NAMALWA (cell line): Measurements from ENCODE around the gene DIDO1.
"Not testable (repeated sequence)": the region's sequence is repeated elsewhere in the genome, so short reads cannot be mapped to it uniquely, and the experiment has no call there.

Experiments
- DNase-seq: peaks from one replicate; pipeline ENCODE4 v3.0.0-alpha.2; 2015; ENCODE audit warnings: low spot score

The DIDO1 gene

DNA sequence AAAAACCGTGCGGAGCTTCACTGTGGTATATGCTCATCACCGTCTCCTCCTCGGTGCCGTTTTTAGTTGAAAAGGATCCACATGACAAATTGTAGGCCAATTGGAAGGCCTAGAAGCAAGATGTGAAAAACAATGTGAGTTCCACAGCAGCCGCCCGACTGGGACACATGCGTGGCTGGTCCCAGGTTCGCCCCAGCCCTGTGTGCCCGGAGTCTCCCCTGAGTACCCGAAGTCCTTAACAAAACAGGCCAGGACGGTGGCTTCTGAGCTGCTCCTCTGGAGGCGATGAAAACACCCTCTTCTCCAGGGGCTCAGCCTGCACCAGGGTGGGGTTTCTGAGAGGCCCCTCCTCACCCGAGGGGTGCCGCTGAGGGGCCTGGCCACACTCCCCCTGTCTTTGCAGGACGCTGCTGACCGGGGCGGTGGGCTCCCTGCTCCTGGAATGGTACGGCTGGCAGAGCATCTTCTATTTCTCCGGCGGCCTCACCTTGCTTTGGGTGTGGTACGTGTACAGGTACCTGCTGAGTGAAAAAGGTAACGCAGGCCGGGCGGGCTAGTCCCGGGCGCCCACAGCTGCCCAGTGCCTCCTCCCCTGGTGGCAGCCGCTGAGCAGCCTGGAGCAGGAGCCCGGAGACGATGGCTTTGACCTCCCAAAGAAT, 36.0 kb upstream of the DIDO1 start:
- no peak for DNase-seq

DNA sequence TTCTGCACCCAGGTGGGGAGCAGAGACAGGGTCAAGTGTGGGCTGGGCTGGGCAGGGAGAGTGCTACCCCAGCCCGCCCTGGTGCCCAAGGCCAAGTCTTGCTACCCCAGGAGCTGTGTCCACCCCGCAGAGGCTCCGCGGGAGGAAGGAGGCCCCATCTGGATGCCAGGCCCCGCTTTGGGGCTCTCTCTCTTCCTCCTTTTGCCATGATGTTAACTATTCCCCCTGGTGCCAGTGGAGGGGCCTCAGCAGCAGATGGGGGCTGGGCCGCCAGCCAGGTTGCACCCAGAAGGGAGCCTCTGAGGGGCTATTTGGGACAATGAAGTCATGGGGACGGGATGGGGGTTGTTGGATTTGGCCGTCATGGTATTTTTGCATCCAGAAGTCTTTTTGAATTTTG, 35.5 kb upstream of the DIDO1 start:
- no peak for DNase-seq

DNA sequence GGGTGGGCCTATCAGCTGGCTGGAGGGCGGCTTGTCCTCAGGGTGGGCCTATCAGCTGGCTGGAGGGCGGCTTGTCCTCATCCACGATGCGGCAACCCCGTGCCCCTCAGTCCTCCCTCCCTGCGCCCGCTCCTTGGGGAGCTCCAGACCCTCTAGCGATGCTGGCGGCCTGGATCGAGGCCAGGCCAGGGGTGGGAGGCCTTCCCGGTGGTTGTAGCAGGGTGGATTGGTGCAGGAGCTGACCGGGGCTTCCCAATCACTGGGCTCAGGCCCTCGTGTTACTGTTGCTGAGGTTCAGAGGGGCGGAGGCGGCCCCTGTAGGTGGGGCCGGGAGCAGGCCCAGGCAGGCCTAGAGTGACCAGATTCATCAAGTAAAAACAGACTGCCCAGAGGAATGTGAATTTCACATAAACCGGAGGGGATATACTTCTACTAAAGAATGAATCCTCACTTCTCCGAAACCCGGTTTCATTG, 35.0 kb upstream of the DIDO1 start:
- no peak for DNase-seq

DNA sequence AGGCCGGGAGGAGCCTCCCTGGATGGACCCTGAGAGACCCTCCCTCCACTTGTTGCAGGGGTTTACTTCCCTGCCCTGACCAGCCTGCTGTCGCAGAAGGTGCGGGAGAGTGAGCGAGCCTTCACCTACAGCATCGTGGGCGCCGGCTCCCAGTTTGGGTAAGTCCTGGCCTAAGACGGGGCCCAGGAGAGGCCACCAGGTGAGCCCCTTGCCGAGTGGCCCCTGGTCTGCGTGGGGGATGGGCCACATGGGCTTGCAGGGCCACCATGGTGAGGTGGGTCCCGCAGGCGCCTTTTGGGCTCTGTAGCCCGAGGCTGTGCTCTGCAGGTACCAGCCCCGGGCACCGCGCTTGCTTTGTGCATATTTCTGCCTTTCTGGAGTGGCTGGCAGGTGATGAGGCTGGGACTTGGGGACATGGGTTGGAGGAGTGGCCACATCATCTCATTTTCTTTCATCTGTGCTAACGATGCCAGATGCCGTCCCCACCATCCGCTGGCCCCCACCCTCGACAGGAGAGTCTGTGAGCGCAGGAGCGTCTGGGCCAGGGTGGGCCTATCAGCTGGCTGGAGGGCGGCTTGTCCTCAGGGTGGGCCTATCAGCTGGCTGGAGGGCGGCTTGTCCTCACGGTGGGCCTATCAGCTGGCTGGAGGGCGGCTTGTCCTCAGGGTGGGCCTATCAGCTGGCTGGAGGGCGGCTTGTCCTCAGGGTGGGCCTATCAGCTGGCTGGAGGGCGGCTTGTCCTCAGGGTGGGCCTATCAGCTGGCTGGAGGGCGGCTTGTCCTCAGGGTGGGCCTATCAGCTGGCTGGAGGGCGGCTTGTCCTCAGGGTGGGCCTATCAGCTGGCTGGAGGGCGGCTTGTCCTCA, 34.4 kb upstream of the DIDO1 start:
- DNase-seq, result not testable (repeated sequence)

DNA sequence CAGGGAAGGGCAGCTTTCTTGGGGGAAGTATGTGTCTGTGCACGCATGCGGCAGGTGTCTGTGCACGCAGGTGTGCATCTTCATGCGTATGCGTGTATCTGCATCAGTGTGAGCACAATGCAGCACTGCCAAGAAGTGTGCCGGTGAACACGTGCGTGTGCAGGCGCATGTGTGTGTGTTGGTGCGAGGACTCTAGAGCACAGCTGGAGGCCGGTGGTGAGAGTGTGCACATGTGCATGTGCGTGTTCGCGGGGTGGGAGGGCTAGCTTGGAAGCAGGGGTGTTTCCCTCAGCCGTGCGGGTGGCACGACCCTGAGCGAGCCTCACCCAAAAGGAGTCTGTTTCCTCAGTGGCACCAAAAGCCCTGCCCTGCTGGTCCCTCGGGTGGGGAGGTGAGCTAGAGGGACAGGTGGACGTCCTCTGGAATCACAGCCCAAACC, 33.7 kb upstream of the DIDO1 start:
- no peak for DNase-seq

DNA sequence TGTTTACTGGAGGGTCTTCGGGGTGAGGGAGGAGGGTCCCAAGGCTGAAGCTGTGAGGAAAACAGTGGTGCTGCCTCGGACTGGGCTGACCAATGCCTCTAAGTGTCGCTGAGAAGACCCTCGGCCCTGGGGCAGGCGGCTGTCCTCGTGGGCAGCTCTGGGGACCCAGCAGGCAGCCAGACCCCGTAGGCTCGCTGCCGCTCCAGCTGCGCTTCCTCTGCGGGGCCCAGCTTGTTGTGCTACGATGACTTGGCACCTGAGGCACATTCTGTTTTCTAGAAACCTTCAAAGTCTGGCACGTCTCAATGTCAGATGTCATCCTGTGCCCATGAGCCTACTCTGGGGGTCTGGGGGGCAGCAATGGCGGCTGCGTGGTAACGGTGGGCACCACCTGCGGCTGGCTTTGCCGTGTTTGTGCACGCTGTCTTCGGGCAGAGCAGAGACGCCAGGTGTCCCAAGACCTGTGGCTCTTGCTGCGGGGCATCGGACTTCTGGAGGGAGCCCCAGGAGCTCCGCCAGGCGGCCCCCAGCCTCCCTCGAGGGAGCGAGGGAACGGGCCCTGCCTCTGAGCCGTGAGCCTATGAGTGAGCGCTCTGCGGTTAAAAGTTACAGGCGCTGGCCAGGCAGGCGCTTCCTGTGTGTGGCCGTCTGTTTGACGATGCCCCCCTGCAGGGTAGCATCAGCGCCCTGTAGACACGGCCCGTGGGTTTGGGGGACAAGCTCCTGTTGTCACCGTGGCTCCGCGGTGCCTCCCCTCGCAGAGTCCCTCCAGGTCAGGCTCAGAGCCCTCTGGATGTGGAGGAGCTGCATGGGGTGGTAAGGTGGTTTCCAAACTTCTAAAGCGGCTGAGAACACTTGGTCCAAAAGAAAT, 33.0 kb upstream of the DIDO1 start:
- no peak for DNase-seq

DNA sequence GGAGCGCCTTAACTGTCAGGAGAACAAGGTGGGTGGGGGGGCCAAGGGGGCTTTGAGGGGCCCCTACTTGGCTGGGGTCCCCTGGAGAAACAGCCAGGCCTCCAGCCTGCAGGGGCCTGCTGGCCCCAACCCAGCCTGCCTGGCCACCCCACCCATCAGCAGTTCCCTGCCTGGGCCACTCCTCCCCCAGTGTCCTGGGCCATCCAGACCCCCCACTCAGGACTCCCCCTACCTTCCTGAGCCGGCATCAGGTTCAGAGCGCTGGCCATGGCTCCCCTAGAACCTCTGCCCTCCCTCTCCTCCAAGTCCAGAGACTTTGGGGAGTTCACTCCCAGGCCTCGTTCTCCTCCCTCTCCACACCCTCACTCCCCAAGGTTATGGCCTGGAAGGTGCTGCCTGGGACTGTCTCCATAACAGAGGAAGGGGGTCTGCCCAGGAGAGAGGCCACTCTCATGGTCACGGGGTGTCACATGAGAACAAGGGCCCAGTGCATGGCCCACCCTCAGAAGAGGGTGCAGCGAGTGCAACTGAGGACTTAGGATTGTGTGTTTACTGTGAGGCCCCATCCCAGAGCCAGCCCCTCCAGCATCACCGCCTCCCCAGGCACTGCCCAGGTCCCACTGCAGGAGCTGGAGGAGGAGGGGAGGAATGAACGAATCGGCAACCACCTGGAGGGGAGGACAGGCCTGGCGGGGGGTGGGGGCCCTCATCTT, 32.2 kb upstream of the DIDO1 start:
- no peak for DNase-seq

DNA sequence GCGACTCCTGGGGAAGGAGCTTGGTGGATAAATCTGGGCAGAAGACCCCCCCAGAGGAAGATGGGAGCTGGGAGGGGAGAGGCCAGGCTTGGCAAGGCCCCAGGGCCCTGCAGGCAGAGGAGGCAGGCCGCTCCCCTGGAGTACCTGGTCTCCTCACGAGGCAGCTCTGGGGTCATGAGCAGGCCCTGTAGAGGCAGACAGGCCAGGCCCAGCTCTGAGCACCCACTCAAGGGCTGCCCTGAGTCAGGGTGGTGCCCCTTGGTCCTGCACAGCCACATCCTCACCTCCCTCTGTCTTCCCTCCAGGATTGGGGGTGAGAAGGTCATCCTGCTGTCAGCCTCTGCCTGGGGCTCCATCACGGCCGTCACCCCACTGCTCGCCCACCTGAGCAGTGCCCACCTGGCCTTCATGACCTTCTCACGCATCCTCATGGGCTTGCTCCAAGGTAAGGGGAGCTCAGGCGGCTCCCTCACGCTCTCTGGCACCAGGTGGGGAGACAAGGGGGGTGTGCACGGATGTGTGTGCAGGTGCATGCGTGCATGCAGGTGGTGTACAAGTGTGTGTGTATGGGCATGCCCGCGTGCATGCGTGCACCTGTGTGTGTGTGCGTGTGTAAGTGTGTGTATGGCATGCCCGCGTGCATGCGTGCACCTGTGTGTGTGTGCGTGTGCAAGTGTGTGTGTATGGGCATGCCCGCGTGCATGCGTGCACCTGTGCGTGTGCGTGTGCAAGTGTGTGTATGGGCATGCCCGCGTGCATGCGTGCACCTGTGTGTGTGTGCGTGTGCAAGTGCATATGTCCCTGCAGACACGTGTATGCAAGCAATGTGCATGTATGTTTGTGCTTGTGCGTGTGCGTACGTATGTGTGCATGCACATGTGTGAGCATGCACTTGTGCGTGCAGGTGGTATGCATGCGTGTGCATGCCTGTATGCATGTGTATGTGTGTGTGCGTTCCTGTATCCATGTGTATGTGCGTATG, 31.1 kb upstream of the DIDO1 start:
- no peak for DNase-seq

DNA sequence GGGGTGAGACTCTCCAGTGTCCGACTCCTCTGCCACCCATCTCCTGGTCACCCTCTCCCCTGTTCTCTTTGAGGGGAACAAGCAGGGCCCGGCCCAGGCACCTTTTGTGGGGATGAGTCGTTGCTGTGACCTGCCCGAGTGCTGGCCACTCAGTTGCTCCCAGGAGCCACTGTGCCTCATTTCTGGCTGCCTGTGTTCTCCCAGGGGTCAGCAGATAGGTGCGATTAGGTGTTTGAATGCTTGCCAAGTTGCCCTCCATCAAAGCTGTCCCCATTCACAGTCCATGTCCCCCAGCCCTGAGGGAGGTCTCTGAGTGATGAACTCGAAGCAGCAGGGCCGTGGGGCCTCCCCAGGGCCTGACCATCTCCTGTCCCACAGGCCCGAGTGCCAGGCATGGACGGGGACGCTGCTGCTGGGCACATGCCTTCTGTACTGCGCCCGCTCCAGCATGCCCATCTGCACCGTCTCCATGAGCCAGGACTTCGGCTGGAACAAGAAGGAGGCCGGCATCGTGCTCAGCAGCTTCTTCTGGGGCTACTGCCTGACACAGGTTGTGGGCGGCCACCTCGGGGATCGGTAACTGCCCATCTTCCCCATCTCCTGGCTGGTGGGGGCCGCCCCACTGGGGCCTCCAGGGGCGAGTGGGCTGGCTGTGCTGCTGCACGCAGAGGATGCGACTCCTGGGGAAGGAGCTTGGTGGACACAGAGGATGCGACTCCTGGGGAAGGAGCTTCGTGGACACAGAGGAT, 30.3 kb upstream of the DIDO1 start:
- DNase-seq, result no peak

DNA sequence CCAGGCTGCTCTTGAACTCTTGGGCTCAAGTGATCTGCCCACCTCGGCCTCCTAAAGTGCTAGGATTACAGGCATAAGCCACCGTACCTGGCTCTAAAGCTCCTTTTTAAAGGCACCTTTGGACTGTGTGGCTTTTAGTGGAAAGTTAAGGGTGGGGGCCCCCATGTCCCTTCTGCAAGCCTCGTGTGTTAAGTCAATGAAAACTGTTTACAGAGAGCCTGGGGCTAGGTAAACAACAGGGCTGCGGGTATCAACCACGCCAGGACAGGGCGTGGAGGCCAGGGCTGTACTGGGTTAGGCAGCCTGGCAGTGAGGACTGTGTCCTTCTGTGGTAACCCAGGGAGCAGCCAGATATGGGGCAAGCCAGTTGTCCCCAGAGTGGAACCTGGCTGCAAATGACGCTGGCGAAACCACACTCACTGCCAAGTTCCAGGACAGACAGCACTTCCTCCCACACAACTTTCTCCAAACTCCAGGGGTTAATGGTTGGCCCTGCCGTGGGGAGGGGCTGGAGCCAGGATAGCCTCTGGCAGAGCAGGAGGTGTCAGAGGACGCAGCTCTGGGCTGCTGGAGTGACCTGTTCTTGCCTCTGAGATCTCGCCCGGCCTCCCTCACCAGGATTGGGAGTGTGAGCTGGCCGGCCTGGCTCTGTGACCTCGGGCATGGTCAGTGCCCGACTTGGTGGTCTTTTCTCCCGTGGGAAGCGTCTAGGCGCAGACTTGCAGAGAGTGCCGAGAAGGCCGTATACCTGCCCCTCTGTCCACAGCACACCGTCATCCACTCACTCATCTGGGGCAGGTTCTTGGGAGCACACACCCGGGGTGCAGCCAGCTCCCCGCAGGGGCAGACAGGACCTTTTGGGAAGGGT, 29.4 kb upstream of the DIDO1 start:
- DNase-seq, result no peak

DNA sequence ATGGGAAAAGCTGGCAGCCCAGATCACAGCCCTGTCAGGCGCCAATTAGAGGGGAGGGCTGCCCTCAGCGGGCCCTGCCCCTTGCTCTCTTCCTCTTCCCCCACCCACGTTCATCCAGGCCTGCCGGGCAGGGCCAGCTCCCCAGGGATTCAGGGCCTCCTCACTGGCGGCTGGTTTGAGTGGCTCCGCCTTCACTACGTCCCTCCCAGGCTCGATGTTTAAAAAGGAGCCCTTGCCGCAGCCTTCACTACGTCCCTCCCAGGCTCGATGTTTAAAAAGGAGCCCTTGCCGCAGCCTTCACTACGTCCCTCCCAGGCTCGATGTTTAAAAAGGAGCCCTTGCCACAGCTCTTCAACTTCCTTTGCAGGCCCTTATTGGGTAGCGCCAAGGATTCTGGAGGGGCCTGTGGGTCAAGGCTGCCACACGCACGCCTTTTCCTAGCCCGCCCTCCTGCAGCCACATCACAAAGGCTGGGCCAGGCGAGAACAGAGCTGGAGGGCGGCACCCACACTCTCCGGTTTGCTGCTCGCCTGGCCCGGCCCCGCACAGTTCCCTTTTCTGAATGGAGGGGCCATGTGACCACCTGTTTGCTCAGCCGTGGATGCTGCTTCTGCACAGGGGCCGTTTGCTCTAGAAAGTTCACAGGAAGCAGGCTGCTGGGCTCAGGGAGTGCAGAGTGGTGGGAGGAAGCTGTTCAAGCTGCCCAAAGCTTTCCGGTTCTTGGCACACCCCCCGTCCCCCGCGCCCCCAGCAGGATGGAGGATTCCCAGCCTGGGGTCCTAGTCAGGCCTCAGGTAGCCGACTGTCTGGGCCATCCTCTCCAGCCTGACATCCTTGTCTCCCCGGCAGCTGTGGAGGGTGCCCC, 27.8 kb upstream of the DIDO1 start:
- DNase-seq, result peak; percentile 96

DNA sequence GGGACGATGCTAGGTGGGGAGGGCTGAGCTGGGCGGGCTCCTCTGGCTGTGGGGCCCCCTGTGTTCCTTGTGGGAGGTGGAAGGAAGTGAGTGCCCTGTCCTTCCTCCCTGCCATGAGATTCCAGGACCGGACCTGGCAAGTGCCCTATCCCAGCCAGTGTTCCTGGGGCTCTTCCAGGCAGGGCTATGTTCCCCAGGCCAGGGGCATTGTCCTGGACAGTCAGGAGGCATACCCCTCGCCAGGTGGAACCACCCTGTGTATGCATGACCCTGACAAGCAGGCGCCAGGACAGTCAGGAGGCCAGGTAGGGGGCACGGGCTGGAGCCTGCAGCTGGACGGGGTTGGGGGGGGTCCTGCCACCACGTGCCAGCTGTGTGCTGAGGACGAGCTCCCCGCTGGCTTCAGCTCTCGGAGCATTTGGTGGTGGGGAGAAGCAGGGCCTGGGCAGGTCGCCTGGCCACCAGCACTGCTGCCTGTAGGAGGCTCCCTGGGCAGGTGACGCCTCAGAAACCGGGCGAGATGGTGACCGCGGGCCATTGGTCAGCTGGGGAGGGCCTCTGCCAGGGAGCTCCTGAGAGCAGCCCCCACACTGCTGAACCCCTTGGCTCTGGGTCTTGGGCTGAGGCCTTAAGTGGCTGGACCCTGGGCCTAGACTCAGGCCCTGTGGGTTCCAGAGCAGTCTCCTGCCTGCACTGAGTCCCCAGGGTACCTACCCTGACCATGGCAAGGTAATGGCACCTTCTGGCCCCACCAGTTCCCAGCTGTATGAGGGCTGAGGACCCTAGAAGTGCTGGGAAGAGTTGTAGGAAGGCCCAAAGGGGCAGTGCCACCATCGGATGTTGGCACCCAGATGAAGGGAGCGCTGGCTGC, 26.9 kb upstream of the DIDO1 start:
- DNase-seq, result peak; percentile 57

DNA sequence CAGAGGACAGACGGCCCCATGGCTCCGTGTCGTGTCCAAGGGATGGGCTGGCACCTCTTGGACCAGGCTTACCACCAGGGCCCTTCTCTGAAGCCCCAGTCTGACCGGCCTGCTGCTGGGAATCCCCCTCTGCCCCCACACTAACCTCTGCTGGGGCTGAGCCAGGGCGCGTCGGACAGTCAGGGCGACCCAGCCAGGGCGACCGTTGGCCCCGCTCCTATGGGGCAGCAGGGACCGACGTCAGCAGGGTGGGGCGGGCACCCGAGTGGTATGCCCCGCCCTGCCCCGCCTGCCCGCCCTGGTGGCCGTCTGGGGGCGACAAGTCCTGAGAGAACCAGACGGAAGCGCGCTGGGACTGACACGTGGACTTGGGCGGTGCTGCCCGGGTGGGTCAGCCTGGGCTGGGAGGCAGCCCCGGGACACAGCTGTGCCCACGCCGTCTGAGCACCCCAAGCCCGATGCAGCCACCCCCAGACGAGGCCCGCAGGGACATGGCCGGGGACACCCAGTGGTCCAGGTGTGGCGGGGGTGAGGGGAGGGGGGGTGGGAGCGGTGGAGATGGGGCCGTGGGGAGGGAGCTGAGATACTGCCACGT, 26.2 kb upstream of the DIDO1 start, which contains the start of gene SLC17A9:
SLC17A9 (plus strand) TSS at position 337 of the 595 bp plus-strand sequence; CDS start at position 459, 122 bp downstream.
- peak; percentile 87 for DNase-seq

DNA sequence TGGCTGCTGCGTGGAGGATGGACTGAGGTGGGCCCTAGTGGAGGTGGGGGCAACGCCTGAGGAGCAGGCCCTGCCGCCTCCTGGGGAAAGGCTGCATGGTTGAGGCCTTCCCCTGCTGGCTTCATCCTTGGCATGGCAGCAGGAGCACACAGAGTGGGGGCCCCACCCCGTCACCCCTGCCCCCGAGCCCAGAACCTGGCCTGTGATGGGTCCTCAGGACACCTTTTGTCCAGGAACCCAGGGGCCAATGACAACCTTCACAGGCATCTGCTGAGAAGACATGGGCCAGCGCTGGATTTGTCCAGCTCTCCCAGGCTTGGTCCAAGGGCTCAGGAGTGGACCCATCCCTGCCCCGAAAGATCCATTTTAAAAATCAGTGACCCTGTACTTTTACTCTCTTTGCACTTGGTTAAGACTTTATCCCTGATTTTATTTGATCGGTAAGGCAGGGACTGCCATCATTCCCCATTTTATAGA, 25.6 kb upstream of the DIDO1 start:
- no peak for DNase-seq

DNA sequence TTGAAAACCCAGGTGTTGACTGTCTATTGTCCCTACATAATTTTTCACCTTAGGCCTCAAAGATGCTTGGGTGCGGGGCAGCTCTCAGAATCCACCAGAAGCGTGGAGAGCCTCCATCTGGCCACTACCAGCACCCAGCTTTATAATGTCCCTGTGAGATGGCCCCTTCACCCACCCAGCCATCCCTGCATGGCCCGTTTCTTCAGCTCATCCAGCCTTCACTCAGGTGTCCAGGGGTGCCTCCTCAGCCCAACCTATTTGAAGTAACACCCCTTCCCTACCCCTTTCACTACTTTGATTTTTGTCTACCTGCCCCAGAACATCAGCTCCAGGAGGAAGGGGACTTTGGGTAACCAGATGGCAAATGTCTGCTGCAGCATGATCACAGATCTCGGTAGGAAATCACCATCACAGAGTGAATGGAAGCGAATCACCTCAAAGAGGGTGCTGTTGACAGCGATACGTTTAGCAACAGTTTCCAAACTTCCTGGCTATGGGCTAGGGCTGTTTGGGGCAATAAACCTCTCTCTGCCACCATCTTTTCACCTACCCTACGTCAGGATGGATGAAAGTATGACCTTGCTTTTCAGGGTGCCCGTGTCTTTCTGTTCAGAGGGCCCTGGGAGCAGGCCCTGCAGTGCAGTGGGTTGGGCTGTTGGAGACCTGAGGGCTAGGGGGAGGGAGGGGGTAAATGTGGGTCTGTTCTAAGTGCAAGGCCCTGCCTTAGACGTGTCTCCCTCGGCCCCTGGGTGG, 25.0 kb upstream of the DIDO1 start:
- no peak for DNase-seq
